G401.6 (cell line): ENCODE measurements around the gene MYB.

Source experiments
- FAIRE-seq: peaks from 2 replicates; lab custom pipeline; 2012; peaks lifted over from hg19 to GRCh38; lab: Jason Lieb, UNC

The MYB gene

GRCh38 chr6:135189344-135189743 lies 8.2 kb downstream of the MYB start:
- FAIRE-seq = no peak

DNA sequence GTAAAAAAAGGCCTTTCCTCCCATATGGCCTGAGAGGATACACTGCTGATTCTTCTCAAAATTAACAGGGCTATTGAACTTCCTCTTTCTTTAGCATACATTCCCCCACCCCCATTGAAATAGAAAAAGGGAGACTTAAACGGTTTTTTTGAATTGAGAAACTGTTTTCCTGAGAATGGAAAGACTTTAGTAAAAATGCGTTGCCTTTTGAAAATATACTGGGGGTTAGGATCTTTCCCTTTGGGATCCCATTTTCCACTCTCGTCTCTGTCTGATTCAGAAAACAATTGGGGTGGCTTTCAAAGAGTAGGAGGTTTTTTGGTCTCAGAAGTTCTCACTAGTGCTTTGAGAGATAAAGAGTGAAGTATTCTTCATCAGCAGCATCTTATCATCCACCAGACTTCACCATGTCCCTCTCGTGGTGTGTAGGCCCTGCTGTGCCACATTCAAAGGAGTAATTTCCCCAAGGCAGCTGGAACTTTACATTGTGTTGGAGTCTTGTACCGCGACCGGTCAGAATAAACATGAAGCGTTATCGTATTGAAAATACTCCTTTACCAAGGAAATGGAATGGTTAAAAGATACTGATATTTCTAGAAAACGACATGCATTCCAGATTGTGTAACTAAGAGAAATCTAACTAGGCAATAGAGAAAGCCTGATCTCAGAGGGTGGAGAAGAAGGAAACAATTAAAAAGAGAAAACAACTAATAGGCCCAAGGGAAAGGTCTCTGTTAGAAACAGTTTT lies 10.6 kb downstream of the MYB start:
- FAIRE-seq = no peak

DNA sequence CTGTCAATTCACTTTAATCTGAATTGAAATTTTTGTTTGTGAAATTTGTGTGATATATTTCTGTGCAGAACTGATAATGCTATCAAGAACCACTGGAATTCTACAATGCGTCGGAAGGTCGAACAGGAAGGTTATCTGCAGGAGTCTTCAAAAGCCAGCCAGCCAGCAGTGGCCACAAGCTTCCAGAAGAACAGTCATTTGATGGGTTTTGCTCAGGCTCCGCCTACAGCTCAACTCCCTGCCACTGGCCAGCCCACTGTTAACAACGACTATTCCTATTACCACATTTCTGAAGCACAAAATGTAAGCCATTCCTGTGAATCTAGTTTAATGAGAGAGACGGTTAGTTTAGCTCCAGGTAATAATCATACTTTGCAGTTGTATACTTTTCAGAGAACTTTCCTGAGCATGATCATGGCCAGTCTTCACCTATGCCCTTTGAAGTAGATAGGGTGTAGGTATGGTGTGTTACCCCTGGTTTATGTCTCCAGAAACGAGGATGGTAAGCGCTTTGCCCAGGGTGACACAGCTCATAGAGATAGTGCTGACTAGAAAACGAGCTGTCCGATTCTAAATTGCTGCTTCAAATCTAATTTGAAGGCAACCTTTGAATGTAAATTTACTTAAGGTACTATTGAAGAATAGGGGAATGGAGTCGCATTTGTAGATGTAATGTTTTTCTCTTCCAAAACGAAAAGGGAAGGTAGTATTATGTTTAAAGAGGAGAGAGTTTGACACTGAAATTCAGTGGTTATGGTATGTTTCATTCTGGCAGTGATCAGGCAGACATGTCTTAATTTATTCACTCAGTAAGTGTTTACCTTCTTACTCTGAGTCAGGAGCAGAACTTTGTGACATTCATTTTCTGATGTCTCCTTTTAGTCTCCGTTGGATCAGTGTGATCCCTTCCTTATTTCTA lies 11.4 kb downstream of the MYB start:
- FAIRE-seq = no peak

GRCh38 chr6:135193221-135193620 lies 12.1 kb downstream of the MYB start:
- no peak for FAIRE-seq

DNA sequence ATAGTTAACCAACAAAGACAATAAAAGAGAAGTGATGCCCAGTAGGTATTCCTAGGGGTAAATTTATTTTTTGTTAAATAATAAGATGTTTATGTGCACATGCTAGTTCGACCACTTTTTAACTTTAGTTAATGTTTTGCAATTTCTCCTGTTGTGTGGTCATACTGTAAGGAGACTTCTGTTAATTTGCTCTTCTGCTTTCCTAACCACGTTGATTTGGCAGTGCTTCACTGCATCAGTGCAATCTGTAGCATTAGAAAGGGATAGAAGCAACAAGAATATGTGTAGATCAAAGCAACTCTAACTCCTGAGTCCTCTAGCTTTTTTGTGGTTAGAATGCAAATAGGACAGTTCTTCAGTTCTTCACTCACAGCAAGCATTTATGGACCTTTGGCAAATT lies 13.9 kb downstream of the MYB start:
- no peak for FAIRE-seq

- FAIRE-seq = no peak
Measured at GRCh38 chr6:135195522-135195921, 14.4 kb downstream of the MYB start.

DNA sequence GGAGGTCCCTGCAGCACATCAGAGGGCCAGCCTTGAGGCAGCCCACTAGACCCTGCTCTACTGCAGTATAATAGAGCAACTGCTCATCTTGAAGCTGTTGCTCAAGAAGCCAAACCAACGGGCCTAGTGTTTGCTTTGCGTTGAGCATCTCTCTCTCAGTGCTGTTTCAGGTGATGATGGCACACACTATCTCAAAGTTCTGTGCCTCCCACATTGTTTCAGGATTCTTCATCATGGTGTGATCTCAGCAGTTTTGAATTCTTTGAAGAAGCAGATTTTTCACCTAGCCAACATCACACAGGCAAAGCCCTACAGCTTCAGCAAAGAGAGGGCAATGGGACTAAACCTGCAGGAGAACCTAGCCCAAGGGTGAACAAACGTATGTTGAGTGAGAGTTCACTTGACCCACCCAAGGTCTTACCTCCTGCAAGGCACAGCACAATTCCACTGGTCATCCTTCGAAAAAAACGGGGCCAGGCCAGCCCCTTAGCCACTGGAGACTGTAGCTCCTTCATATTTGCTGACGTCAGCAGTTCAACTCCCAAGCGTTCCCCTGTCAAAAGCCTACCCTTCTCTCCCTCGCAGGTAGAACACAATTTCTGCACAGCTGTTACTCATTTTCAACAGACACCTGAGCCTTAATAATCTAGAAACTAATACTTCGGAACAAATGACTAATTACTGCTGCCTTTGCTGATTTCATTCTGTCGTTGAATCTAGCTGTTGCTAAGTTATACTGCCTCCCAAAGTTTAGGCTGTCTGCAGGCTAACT lies 15.8 kb downstream of the MYB start:
- no peak for FAIRE-seq

DNA sequence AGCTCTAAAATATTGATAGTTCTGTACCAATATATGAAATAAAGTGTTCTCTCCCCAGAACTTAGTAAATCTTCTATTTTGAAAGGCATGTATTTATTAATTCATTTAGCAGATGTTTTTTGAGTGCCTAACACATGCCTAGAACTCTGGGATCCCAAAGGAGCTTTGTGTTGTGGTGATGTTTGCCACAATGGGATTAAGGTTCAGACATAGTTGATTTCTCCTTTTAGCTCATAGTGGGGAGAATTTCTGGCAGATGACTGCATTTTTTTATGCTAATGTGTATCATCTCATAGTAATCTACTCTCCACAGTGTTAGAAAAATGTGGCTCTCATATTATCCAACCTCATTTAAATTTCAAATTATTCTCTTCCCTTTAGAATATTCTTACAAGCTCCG lies 21.7 kb downstream of the MYB start:
- FAIRE-seq = no peak

GRCh38 chr6:135204951-135205350 lies 23.8 kb downstream of the MYB start:
- no peak for FAIRE-seq

GRCh38 chr6:135209803-135210202 lies 28.7 kb downstream of the MYB start:
- FAIRE-seq = no peak

DNA sequence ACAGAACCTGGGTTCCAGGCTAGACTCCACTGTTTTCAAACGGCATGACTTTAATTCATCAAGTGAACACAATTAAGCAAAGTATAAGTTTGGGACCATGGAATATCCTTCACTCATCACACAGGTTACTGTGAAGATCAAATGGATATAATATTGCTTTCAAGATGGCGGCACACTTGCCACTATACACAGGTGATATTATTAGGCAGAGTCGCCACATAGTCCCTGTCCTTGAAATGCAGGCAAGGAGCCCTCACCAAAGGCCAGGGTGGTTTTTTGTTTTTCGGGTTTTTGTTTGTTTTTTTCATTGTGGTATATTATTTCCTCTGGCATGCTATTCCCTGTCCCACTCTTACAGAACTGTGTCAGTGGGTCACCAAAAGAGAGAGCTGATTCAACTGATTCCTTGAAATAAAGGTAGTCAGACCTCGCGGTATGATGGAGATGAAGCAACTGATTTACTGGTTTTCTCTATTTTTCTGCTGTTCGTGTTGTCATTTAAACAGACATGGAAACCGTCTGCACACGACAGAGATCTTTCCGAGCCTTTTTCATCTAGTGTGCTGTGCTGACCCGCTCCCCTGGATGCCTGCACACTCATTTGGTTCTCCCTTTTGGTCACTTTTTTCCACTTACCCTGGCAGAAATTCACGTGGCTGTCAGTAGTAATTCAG lies 29.7 kb downstream of the MYB start:
- FAIRE-seq = no peak

- no peak for FAIRE-seq
Measured at GRCh38 chr6:135211306-135211702, 30.2 kb downstream of the MYB start.

GRCh38 chr6:135212020-135212806 lies 31.1 kb downstream of the MYB start:
- no peak for FAIRE-seq

DNA sequence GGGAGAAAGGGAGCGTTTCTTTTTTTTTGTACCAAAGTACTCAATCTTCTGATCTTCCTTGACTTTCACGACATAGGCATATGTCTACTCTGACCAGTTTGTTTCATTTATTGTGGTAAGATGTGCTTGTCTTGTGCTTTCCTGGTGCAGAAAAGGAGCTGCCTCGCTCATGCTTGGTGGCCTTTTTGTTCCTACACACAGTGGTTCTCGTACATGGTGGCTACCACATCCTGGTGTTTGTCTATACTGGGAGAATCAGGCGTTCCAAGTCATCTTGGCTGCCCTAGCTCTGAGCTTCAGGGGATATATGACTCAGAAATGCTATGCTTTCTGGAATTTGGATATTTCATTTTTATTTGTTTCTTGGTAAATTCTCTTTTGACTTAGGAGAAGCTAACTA lies 31.8 kb downstream of the MYB start:
- FAIRE-seq = no peak

DNA sequence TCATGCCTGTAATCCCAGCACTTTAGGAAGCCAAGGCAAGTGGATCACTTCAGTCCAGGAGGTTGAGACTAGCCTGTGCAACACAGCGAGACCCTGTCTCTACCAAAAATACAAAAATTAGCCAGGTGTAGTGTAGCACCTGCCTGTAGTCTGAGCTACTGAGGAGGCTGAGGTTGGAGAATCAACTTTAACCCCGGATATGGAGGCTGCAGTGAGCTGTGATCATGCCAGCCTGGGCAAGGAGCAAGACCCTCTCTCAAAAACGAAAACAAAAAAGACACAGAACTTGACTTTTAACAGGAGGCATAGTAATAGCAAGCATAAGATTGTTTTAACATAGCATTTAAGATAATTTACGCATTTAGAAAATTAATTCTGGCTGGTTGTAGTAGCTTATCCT lies 32.5 kb downstream of the MYB start:
- no peak for FAIRE-seq

- no peak for FAIRE-seq
Measured at GRCh38 chr6:135215160-135215559, 34.1 kb downstream of the MYB start.

- FAIRE-seq = no peak
Measured at GRCh38 chr6:135215563-135215962, 34.5 kb downstream of the MYB start.

DNA sequence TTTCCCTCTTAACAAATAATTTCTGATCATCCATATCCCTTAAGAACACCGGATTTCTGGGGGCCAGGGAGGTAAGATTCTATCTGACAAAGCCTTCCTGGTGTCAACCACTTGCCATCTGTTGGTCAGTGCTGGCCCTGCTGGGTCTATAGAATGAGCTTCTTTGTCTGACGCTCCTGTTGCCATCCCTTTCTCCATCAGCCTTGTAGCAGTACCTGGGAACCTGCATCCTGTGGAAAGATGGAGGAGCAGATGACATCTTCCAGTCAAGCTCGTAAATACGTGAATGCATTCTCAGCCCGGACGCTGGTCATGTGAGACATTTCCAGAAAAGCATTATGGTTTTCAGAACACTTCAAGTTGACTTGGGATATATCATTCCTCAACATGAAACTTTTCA lies 36.6 kb downstream of the MYB start:
- FAIRE-seq = no peak

- FAIRE-seq = no peak
Measured at GRCh38 chr6:135219346-135219745, 38.2 kb downstream of the MYB start.

- FAIRE-seq = no peak
Measured at GRCh38 chr6:135221042-135221441, 39.9 kb downstream of the MYB start.

GRCh38 chr6:135221505-135221904 lies 40.4 kb downstream of the MYB start:
- no peak for FAIRE-seq
